Pons (tissue), 1 donor: Measurements from ENCODE around the gene FOXN1.

Experiments used
- DNase-seq: peaks from one replicate; pipeline ENCODE4 v3.0.0-alpha.2; 2016; ENCODE audit warnings: low spot score

The FOXN1 gene

GRCh38 chr17:28478712-28479615 lies 27.2 kb upstream of the FOXN1 start:
- no peak for DNase-seq

DNA sequence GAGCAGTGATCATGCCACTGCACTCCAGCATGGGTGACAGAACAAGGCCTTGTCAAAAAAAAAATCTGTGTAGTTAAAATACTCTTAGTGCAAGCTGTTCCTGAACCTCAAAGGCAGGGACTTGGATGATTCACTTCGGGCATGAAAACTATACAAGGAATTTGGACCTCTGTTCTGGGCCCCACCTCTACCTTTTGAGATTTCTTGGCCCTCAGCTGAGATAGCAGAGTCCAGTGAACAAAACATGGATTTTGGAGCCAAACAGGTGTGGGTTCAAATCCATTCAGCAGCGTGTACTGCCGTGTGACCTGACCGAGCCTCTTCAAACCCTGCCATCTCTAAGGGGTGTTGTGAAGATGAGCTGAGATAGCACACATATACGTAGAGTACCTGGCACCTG lies 25.9 kb upstream of the FOXN1 start:
- DNase-seq: no peak

- DNase-seq: no peak
These were observed 25.2 kb upstream of the FOXN1 start for GRCh38 chr17:28480799-28481571.

DNA sequence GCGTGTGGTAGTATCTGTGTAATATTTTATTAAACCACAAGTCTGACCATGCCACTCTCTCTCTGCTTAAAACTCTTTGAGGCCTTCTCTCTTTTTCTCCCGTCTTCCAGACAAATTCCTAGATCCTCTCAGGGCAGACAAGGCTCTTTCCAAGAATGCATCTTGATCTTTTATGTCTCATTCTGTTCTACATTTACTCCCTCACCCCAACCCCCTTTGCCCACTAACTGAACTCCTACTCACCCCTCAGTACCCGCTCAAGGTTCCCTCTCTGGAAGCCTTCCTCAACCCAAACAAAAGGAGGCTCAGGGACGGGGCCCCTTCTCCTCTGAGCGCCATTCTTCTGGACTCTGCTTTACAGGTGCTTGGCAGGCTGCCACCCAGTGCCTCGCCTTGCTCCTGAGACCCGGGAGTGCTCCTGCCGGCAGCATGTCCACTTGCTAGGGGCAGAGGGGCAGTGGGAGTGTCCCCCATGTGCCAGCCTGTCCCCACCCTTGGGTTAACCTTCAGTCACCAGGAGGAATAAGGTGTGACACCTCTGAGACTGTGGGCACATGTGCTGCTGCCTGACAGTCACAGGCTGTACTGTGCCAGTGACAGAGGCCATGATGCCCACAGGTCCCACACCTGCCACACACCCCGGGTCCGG lies 23.5 kb upstream of the FOXN1 start:
- DNase-seq: no peak

GRCh38 chr17:28484296-28484695 lies 21.9 kb upstream of the FOXN1 start:
- no peak for DNase-seq

DNA sequence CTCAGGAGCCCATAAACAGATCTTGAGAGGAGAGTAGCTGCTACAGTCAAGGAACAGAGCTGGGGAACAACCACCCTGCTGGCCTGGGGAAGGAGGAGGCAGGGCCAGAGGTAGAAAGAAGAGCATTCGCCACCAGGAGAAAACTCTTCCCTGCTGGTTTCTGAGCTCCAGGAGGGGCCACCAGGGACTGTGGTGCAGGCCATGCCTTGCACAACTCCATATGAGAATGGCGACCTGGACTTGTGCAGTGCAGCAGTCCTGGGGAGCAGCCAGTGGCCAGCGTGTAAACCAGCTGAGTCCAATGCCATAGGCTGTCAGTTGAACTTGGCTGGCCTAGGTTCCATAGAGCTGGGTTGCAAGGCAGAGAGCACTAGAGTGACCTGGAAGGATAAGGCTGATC lies 21.1 kb upstream of the FOXN1 start:
- DNase-seq: no peak

- no peak for DNase-seq
These were observed 18.1 kb upstream of the FOXN1 start for GRCh38 chr17:28487881-28488532.

- DNase-seq: no peak
These were observed 17.4 kb upstream of the FOXN1 start for GRCh38 chr17:28488533-28489276.

DNA sequence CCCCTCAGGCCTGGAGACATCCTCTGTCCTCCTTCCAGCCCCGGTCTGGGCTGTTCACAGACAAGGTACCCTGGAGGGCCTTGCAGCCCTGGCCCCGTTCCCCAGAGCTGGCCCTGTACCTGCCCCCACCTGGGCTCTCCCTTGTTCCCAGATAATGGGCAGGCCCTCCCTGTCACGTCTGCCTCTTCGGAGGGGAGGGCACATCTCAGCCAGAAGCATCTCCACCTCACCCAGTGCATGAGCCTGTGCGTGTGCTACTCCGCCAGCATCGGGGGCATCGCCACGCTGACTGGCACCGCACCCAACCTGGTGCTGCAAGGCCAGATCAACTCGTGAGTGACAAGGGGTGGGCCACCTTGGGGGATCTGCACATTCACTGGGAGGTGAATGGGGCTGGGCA lies 14.9 kb upstream of the FOXN1 start:
- no peak for DNase-seq

GRCh38 chr17:28491860-28492259 lies 14.3 kb upstream of the FOXN1 start:
- DNase-seq: no peak

GRCh38 chr17:28492352-28493310 lies 13.5 kb upstream of the FOXN1 start:
- no peak for DNase-seq

GRCh38 chr17:28493460-28493859 lies 12.7 kb upstream of the FOXN1 start:
- no peak for DNase-seq

GRCh38 chr17:28494445-28495188 lies 11.5 kb upstream of the FOXN1 start:
- DNase-seq: peak; percentile 34

DNA sequence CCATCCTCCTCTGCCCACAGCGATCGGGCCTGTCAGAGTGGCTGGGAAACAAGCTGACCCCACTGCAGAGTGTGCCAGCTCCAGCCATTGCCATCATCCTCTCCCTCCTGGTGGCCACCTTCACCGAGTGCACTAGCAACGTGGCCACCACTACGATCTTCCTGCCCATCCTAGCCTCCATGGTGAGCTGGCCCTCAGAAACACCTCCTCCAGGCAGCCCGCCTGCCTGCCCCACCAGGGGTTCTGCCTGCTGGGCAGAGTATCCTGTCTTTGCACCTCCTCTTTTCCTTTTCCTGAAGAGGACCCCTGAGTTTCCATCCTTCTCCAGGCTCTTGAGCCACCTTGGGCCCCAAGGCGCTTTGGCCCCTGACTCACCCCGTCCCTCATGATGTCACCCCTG lies 10.5 kb upstream of the FOXN1 start:
- DNase-seq: no peak

DNA sequence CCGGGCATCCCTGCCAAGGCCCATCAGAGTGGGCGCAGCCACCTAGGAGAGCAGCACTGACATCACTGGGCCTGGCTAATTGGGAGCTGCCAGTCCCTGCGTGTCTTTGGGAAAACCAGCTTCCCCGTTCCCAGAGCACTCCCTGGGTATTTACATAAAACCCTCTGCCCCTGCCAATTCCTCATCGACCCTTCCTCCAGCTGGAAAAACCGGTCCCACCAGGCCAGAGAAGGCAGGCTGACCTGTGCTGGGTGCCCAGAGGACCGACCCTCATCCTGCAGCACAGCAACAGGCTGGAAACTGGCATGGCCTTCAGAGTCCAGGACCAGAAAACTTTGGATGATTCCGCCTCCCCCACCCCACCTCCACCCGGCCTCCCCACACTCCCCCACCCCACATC lies 8.2 kb upstream of the FOXN1 start:
- no peak for DNase-seq

- no peak for DNase-seq
These were observed 7.3 kb upstream of the FOXN1 start for GRCh38 chr17:28498652-28499363.

DNA sequence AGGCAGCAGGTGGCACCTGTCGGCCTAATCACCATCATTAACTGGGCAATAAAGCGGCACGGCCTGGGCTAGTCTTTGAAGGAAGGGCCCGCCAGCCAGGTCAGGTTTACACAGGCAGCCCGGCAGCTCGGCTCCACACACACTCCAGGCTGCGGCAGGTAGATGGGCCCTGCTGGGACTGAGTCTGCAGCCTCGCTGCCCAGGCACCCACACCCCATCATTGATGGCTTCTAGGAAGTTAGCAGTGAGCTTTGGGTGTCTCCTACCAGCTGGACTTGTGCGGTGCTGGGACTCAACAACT lies 6.8 kb upstream of the FOXN1 start:
- DNase-seq: no peak

DNA sequence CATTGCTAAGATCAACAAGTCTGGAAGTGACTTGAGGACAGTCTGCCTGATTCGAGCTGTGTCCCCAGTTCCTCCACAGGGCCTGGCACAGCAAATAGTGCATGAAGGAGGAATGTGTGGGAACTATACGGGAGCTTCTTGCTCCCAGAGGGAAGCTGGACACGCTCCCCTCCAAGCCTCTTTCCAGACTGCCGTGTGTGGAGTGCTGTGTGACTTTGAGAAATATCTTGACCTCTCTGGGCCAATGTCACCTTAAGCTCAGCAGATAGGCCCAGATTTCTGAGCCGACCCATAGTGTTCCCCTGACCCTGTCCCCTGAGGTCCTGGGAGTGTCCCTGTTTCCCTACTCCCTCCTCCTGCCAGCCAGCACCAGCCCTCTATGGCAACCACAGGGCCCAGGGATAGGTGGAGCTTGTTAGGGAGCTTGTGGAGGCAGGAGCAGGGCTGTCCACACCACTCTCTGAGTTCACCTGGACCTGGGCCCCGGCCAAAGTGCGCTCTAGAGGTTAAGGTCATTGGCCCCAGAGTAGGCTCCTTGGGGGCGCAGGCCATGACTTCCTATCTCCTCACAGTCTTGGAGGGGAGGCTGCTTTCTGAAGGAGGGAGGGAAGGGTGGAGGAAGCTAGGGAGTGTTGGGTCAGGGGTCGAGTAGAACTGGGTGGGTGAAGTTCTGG lies 6.3 kb upstream of the FOXN1 start:
- DNase-seq: no peak
